HG03196 (cell line): ENCODE data around the gene MEIKIN.

Experiments used
- ATAC-seq: cut with Tn5 transposase; IDR thresholded peaks from one replicate; pipeline ENCODE4 v1.9.1; 2021; ENCODE audit not compliant: unreplicated experiment

The MEIKIN gene

GRCh38 chr5:131974016-131974415, 28.6 kb upstream of the MEIKIN start:
- no peak for ATAC-seq

- ATAC-seq: no peak
Observed at GRCh38 chr5:131973089-131973712, 27.7 kb upstream of the MEIKIN start.

GRCh38 chr5:131968396-131968954, 23.0 kb upstream of the MEIKIN start:
- ATAC-seq: no peak

- no peak for ATAC-seq
Observed at GRCh38 chr5:131966551-131966950, 21.1 kb upstream of the MEIKIN start.

- no peak for ATAC-seq
Observed at GRCh38 chr5:131965826-131966415, 20.5 kb upstream of the MEIKIN start.

- no peak for ATAC-seq
Observed at GRCh38 chr5:131959906-131960305, 14.4 kb upstream of the MEIKIN start.

GRCh38 chr5:131959136-131959535, 13.7 kb upstream of the MEIKIN start:
- ATAC-seq: no peak

- no peak for ATAC-seq
Observed at GRCh38 chr5:131957721-131958441, 12.4 kb upstream of the MEIKIN start.

GRCh38 chr5:131953969-131954368, 8.5 kb upstream of the MEIKIN start:
- ATAC-seq: no peak

GRCh38 chr5:131952301-131952857, 6.9 kb upstream of the MEIKIN start:
- no peak for ATAC-seq

- no peak for ATAC-seq
Observed at GRCh38 chr5:131950706-131951105, 5.2 kb upstream of the MEIKIN start.

- ATAC-seq: no peak
Observed at GRCh38 chr5:131947445-131947844, 2.0 kb upstream of the MEIKIN start.

- no peak for ATAC-seq
Observed at GRCh38 chr5:131944702-131945550, 537 bp downstream of the MEIKIN start.

GRCh38 chr5:131943916-131944315, 1.5 kb downstream of the MEIKIN start:
- no peak for ATAC-seq

- ATAC-seq: no peak
Observed at GRCh38 chr5:131942016-131942415, 3.4 kb downstream of the MEIKIN start.

- ATAC-seq: no peak
Observed at GRCh38 chr5:131939690-131940345, 5.6 kb downstream of the MEIKIN start.

GRCh38 chr5:131932235-131932634, 13.2 kb downstream of the MEIKIN start:
- ATAC-seq: no peak

- ATAC-seq: no peak
Observed at GRCh38 chr5:131928957-131929356, 16.5 kb downstream of the MEIKIN start.

- no peak for ATAC-seq
Observed at GRCh38 chr5:131926168-131926567, 19.3 kb downstream of the MEIKIN start.

GRCh38 chr5:131916481-131916880, 29.0 kb downstream of the MEIKIN start:
- ATAC-seq: no peak
